ENCODE data around the gene INS.

DNA sequence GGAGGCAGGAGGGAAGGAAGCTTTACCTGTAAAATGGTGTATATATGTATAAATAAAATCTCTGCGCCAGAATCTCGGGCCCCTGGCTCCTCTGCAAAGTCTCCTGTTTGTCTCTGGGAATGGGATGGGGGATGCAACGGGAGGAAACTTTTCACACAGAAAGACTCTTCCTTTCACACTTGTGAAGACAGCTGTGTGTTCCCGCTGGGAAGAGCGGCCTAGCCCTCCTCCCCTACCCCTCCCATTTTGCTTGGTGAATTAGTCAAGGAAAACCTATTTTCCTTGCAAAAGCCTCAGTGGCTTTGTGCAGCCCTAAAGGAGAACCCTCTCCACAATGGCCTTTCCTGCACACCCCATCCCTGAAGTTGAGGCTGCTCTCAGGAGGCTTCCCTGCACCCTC lies 12.4 kb downstream of the INS start:
- TF ChIP-seq, protein P1, sequence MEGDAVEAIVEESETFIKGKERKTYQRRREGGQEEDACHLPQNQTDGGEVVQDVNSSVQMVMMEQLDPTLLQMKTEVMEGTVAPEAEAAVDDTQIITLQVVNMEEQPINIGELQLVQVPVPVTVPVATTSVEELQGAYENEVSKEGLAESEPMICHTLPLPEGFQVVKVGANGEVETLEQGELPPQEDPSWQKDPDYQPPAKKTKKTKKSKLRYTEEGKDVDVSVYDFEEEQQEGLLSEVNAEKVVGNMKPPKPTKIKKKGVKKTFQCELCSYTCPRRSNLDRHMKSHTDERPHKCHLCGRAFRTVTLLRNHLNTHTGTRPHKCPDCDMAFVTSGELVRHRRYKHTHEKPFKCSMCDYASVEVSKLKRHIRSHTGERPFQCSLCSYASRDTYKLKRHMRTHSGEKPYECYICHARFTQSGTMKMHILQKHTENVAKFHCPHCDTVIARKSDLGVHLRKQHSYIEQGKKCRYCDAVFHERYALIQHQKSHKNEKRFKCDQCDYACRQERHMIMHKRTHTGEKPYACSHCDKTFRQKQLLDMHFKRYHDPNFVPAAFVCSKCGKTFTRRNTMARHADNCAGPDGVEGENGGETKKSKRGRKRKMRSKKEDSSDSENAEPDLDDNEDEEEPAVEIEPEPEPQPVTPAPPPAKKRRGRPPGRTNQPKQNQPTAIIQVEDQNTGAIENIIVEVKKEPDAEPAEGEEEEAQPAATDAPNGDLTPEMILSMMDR (IDR thresholded peaks at IDR 0.05; ENCODE audit: low read depth, low read length, missing input control): no peak
- TF ChIP-seq YY1 (IDR thresholded peaks at IDR 0.05) (no peak), GABPA (IDR thresholded peaks at IDR 0.05 in 1 of 2, conservative IDR thresholded peaks at IDR 0.05 in 1 of 2) (no peak), TAF1 (conservative IDR thresholded peaks at IDR 0.05) (no peak), JUND (IDR thresholded peaks at IDR 0.05) (no peak), SP1 (IDR thresholded peaks at IDR 0.05) (no peak)

All from liver (tissue), 3 donors.